HepG2 (cell line): ENCODE results near the gene RNF5. TPM values are rescaled to one million over a fixed set of nuclear protein-coding genes. Genes with fewer than 3 reads are reported as not detected.

Experiments
- GPN1 ChIP-seq: sonication (generic); formaldehyde crosslinking; IDR thresholded peaks from 2 replicates; pipeline ENCODE4 v1.5.1; 2020; ENCODE audit warnings: missing genetic modification reagents, borderline replicate concordance
- MAFF ChIP-seq: IDR thresholded peaks from 2 replicates; pipeline ENCODE4 v1.6.1; 2011; ENCODE audit warnings: low read depth, low read length, improper control_type of control experiment
- MYNN ChIP-seq: sonication (generic); formaldehyde crosslinking; IDR thresholded peaks from 2 replicates; pipeline ENCODE4 v1.4.0; 2020; ENCODE audit warnings: mild to moderate bottlenecking, low read depth, missing genetic modification reagents
- PITX1 ChIP-seq: sonication (generic); formaldehyde crosslinking; IDR thresholded peaks from 2 replicates; pipeline ENCODE4 v1.5.1; 2020; ENCODE audit warnings: mild to moderate bottlenecking, missing genetic modification reagents
- PLSCR1 ChIP-seq: sonication (generic); formaldehyde crosslinking; IDR thresholded peaks from 2 replicates; pipeline ENCODE4 v1.5.0; 2020; ENCODE audit warnings: missing genetic modification reagents, mild to moderate bottlenecking, borderline replicate concordance
- POLR2G ChIP-seq: fragments of 200-400 bp; formaldehyde crosslinking; IDR thresholded peaks from 2 replicates; pipeline ENCODE4 v1.6.1; 2018; ENCODE audit warnings: mild to moderate bottlenecking, low read depth, low read length, moderate library complexity
- SPEN ChIP-seq: sonication (generic); formaldehyde crosslinking; IDR thresholded peaks from 2 replicates; pipeline ENCODE4 v1.5.1; 2020; ENCODE audit warnings: low read depth, mild to moderate bottlenecking, missing genetic modification reagents
- YEATS4 ChIP-seq: sonication (generic); formaldehyde crosslinking; IDR thresholded peaks from 2 replicates; pipeline ENCODE4 v1.4.0; 2020; ENCODE audit warnings: missing genetic modification reagents, borderline replicate concordance
- ZBTB7A ChIP-seq: sonication (generic); formaldehyde crosslinking; IDR thresholded peaks from 2 replicates; pipeline ENCODE4 v1.8.0; 2022; ENCODE audit warnings: mild to moderate bottlenecking, missing genetic modification reagents
- ZMAT5 ChIP-seq: sonication (generic); formaldehyde crosslinking; IDR thresholded peaks from 2 replicates; pipeline ENCODE4 v1.5.0; 2020; ENCODE audit warnings: mild to moderate bottlenecking, low read depth, missing genetic modification reagents, borderline replicate concordance
- ZNF207 ChIP-seq: fragments of 450-650 bp; IDR thresholded peaks from 2 replicates; pipeline ENCODE4 v1.6.1; 2016; ENCODE audit warnings: antibody characterized with exemption, borderline replicate concordance
- ZNF232 ChIP-seq: sonication (generic); formaldehyde crosslinking; IDR thresholded peaks from 2 replicates; pipeline ENCODE4 v1.4.0; 2020; ENCODE audit warnings: missing genetic modification reagents, borderline replicate concordance
- ZNF276 ChIP-seq: sonication (generic); formaldehyde crosslinking; IDR thresholded peaks from 2 replicates; pipeline ENCODE4 v1.4.0; 2020; ENCODE audit warnings: mild to moderate bottlenecking, low read depth, missing genetic modification reagents
- ZNF607 ChIP-seq: sonication (generic); formaldehyde crosslinking; IDR thresholded peaks from 2 replicates; pipeline ENCODE4 v1.5.1; 2020; ENCODE audit warnings: missing genetic modification reagents, mild to moderate bottlenecking, borderline replicate concordance
- ZNF660 ChIP-seq: sonication (generic); formaldehyde crosslinking; IDR thresholded peaks from 2 replicates; pipeline ENCODE4 v1.5.1; 2020; ENCODE audit warnings: mild to moderate bottlenecking, low read depth, missing genetic modification reagents, borderline replicate concordance
- ZNF672 ChIP-seq: sonication (generic); formaldehyde crosslinking; IDR thresholded peaks from 2 replicates; pipeline ENCODE4 v1.8.1; 2022; ENCODE audit warnings: missing genetic modification reagents
- polyA plus RNA-seq, 8 experiments: library from polyadenylated mRNA; depleted of rRNA in 3 of 8; stranded (reverse) in 7 of 8; unstranded in 1 of 8; fragments of >200 nt; fragmentation: Illumina TruSeq in 4 of 8; extraction: Trizol in 4 of 8; gene quantifications; 2 replicates each; pipeline versions ENCODE4 v1.2.1 to v1.2.3, GENCODE V29; 2011 to 2016; ENCODE audit warnings: low read depth in 4 of 8, missing spikeins in 1 of 8, mixed read lengths in 1 of 8; ENCODE audit not compliant: insufficient read depth in 1 of 8
- total RNA-seq, 5 experiments: library from RNA; depleted of rRNA; stranded (reverse); fragments of >200 nt; fragmentation: Illumina TruSeq; extraction: Trizol; gene quantifications; 2 replicates each; pipeline ENCODE4 v1.2.3, GENCODE V29; 2016; ENCODE audit warnings: low read depth in 1 of 5
- TF ChIP-seq, protein P1 (sequence below): sonication (generic); formaldehyde crosslinking; IDR thresholded peaks from 2 replicates; pipeline ENCODE4 v1.4.0; 2020; ENCODE audit warnings: missing genetic modification reagents
- TF ChIP-seq, protein P2 (sequence below): sonication (generic); formaldehyde crosslinking; IDR thresholded peaks from 2 replicates; pipeline ENCODE4 v1.4.0; 2020; ENCODE audit warnings: mild to moderate bottlenecking, low read depth, missing genetic modification reagents
- TF ChIP-seq, protein P3 (sequence below): sonication (generic); formaldehyde crosslinking; IDR thresholded peaks from 2 replicates; pipeline ENCODE4 v1.8.0; 2022; ENCODE audit warnings: mild to moderate bottlenecking, missing genetic modification reagents; ENCODE audit not compliant: insufficient replicate concordance

The RNF5 gene
- total and polyA plus RNA-seq, 2 of the 13 experiments (the other 11 are each of a cell fraction or from before 2014, with no cell fraction given): 98.0 to 131 TPM

DNA sequence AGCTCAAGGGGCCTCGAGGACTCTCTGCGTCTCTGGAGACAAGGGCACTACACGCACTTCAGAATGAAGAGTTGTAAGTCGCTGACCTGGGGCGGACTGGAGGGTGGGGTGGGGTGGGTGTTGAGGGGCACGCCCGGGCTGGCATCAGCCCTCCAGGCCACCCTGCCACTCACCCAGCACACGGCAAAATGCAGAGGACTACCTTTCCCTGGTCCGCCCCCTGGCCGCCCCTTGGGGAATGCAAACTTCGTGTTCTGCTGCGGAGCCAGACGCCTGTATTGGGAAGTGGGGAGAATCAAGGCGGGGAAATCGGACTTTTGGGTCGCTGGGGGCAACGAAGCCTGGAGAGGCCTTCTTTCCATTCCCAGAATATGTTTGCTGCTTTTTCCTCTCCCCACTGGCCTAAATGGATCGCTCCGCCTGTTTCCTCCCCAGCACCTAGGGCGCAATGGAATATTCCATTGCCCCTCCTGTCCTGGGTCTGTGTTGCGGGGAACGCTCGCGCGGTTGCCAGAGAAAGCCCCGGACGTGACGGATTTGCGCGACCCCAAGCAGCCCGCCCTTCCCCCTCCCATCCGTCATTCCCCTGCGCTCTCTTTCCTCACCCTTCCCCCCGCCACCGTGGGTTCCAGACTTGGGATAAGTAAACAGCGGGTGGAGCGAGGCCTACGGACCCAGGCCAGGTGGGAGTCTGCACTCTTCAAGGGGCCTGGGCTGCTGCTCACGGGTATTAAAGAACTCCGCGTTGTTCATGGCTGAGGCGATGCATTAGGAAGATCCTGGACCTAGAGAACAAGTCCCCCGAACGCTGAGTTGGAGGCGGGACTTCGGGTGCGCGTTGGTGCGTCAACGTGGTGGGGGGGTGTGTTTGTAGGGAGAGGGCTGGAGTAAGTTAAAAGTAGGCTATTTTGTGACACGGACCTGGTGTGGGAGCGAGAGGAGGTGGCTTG is 24.4 kb upstream of the RNF5 start, which contains the start of gene PPT2 (continued):
- TF ChIP-seq, protein P1, sequence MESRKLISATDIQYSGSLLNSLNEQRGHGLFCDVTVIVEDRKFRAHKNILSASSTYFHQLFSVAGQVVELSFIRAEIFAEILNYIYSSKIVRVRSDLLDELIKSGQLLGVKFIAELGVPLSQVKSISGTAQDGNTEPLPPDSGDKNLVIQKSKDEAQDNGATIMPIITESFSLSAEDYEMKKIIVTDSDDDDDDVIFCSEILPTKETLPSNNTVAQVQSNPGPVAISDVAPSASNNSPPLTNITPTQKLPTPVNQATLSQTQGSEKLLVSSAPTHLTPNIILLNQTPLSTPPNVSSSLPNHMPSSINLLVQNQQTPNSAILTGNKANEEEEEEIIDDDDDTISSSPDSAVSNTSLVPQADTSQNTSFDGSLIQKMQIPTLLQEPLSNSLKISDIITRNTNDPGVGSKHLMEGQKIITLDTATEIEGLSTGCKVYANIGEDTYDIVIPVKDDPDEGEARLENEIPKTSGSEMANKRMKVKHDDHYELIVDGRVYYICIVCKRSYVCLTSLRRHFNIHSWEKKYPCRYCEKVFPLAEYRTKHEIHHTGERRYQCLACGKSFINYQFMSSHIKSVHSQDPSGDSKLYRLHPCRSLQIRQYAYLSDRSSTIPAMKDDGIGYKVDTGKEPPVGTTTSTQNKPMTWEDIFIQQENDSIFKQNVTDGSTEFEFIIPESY (CRISPR knock-in tag): 0 out of 2 replicates have a peak, but pooled peaks have one; percentile 28
- TF ChIP-seq MAFF: 0 out of 2 replicates have a peak, but pooled peaks have one; percentile 31
- no peak for TF ChIP-seq ZNF672
- peak; percentile 84 for TF ChIP-seq YEATS4 (CRISPR knock-in tag)
- TF ChIP-seq POLR2G: peak; percentile 71
- no peak for TF ChIP-seq ZMAT5 (CRISPR knock-in tag)
- 0 out of 2 replicates have a peak, but pooled peaks have one; percentile 44 for TF ChIP-seq ZNF207
- no peak; the same call in 1 of the 2 replicates for TF ChIP-seq PITX1
- TF ChIP-seq ZNF232 (CRISPR knock-in tag): 0 out of 2 replicates have a peak, but pooled peaks have one; percentile 79
- no peak for TF ChIP-seq ZNF660 (CRISPR knock-in tag)
- TF ChIP-seq, protein P2, sequence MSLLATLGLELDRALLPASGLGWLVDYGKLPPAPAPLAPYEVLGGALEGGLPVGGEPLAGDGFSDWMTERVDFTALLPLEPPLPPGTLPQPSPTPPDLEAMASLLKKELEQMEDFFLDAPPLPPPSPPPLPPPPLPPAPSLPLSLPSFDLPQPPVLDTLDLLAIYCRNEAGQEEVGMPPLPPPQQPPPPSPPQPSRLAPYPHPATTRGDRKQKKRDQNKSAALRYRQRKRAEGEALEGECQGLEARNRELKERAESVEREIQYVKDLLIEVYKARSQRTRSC: no peak
- TF ChIP-seq, protein P3, sequence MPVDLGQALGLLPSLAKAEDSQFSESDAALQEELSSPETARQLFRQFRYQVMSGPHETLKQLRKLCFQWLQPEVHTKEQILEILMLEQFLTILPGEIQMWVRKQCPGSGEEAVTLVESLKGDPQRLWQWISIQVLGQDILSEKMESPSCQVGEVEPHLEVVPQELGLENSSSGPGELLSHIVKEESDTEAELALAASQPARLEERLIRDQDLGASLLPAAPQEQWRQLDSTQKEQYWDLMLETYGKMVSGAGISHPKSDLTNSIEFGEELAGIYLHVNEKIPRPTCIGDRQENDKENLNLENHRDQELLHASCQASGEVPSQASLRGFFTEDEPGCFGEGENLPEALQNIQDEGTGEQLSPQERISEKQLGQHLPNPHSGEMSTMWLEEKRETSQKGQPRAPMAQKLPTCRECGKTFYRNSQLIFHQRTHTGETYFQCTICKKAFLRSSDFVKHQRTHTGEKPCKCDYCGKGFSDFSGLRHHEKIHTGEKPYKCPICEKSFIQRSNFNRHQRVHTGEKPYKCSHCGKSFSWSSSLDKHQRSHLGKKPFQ (CRISPR knock-in tag): peak; percentile 31
- TF ChIP-seq PLSCR1 (CRISPR knock-in tag): no peak
- TF ChIP-seq ZNF276 (CRISPR knock-in tag): peak; percentile 81; the same call in 1 of the 2 replicates
- no peak for TF ChIP-seq ZNF607
- no peak; the same call in 1 of the 2 replicates for TF ChIP-seq GPN1 (CRISPR knock-in tag)
- TF ChIP-seq MYNN (CRISPR knock-in tag): peak; percentile 60; the same call in 1 of the 2 replicates
- peak; percentile 85 for TF ChIP-seq SPEN
- peak; percentile 4; the same call in 1 of the 2 replicates for TF ChIP-seq ZBTB7A (CRISPR knock-in tag)
